ENCODE measurements around the gene MIPEP.

MIPEP gene

DNA sequence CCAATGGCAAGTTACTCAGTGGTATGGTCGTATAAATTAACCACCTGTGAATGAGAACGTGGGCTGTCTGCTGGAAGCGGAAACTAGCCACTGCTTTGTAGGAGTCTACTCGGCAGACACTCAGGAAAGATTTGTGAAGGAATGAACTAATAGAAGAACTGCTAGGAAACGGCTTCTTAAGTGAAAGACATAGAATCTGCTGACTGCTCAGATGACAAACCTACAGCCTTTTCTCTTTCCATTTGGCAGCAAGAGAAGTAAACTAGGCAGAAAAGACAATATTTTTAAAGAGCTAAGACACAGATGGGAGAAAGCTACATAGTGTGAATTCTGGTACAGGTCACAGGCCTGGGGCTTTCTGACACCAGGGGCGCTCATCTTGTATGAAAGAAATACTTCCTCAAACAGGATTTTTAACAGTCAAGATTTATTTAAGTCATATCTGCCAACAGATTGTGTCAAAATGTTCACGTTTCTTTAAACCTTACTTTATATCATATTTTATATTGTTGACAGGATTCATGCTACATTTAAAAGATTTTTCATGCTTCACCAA, 78.4 kb downstream of the MIPEP start:
- no peak for DNase-seq (ENCODE audit: low read depth, low spot score)

GRCh38 chr13:23808803-23809202, 80.4 kb downstream of the MIPEP start:
- DNase-seq (ENCODE audit: low read depth, low spot score), result no peak

DNA sequence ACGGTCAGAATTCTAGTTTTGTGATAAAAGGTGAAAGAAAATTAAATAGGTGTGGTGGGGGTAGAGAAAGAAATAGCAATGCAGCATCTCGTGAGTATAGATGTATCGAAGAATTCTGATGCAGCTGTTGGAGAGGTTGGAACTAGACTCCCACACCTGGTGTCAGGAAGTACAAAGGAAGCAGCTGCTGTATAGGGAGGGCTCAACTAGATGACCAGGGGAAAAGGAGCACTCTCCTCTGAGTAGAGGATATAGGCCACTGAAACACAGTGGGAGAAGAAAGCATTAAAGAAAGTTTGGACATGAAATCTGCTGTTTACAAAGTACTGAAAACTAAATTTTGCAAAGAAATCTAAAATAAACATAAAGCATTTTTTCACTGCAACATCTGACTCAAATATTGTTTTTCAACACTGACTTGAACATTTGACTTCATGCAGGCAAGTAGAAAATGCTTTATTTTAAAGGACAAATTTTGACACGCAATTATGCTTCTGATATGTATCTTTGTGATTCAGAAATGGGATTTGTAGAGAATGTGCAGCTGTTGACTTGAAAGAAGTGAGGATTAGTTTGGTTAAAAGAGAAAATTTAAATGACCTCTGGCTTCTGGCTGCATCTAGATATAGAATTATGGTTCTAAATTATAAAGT, 82.2 kb downstream of the MIPEP start:
- no peak for DNase-seq (ENCODE audit: low read depth, low spot score)

DNA sequence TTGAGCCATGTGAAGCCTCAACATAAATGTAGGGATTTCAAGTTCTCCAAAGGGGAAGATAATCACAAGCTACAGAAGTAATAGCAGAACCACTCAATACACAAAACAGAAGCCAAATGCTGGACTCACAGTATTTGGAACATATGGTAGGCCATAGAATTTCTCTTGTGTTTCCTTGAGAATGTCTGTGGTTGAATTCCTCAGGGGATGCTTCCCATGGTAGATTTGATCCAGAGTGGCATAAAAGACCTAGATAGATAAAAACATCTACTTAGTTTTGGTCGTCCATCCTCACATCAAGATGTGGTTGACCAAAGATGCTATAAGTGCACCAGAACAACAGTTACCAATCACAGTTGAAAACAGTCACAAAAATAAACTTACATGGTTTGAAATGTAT, 83.4 kb downstream of the MIPEP start:
- no peak for DNase-seq (ENCODE audit: low read depth, low spot score)

DNA sequence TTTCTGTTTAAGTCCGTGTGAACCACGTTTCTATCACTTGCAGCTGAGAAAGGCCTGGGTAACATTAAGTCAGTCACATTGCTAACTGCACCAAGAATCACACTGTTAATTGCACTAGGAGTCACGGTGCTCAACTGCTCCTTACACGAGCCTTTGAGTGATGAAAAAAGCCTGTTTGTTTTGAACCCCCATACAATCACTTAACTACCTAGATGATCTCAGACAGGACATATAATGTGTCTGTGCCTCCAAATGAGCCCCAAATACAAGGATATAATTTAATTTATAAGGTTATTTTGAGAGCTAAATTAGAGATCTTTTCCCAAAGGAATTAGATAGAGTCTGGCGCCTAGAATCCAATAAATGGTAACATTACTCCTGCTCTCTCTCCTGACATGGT, 84.1 kb downstream of the MIPEP start:
- DNase-seq (ENCODE audit: low read depth, low spot score), result no peak

- no peak for DNase-seq (ENCODE audit: low read depth, low spot score)
Observed at GRCh38 chr13:23804166-23804565, 85.0 kb downstream of the MIPEP start.

GRCh38 chr13:23801141-23801540, 88.1 kb downstream of the MIPEP start:
- no peak for DNase-seq (ENCODE audit: low read depth, low spot score)

DNA sequence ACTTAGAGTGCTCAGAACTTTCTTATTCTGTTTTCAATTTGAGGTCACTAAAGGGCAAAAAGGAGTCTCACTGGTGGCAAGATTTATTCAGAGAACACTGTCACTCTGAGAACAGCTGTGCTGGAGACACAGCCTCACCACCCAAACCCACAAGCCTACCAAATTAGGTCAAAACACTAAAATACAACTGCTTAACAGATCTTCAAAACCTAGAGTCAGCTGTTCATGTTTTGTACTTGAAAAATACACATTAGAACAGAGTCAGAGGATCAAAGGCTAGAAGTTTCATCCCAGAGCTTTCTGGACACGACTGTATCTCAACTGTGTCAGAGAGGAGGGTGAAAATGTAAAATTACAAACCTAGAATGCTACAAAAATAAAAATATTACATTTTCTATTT, 89.3 kb downstream of the MIPEP start:
- no peak for DNase-seq (ENCODE audit: low read depth, low spot score)

DNA sequence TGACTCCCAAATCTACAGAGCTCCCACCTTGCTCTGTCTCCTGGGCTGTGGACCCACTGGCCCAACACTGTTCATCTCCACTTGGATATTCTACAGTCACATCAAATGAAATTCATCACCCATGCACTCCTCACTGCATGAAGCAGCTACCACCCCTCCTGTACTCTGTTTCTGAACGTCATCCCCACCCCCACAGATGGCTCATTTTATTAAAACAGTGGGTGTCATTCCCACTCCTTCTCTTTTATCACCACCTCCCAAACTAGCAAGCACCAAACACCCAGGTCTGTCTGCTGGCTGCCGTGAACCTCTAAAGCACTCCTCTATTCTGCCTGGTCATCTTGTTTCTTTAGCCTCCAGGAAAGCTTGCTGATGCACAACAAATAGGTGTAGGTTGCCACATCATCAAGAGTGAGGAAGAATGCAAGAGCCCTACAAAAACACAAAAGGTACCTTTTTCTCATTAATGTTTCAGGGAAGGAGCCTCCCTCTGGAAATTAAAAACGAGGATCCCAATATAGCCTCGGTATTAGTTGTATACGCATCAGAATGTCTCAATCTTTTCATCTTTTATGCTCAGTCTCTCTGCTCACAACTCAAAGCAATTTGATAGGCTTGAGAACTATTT, 91.8 kb downstream of the MIPEP start:
- no peak for DNase-seq (ENCODE audit: low read depth, low spot score)

- no peak for DNase-seq (ENCODE audit: low read depth, low spot score)
Observed at GRCh38 chr13:23796551-23796950, 92.6 kb downstream of the MIPEP start.

GRCh38 chr13:23794267-23795161, 94.7 kb downstream of the MIPEP start:
- DNase-seq (ENCODE audit: low read depth, low spot score), result no peak

- no peak for DNase-seq (ENCODE audit: low read depth, low spot score)
Observed at GRCh38 chr13:23793711-23794110, 95.5 kb downstream of the MIPEP start.

DNA sequence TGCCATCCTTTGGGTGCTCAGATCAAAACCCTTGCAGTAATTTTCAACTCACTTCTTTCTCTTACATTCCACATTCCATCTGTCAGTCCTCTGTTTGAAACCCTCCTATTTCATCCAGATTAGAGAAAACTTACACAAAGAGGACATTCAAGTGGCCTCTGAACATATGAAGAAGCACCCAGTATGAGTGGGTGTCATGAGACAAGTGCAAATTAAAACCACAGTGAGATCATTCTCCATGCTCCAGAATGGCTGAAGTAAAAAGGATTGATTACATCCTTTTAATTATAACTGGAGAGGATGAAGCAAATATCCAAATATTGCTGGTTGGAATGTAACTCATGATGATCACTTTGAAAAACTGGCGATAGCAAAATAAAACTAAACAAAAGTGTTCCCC, 96.5 kb downstream of the MIPEP start:
- DNase-seq (ENCODE audit: low read depth, low spot score), result no peak

- no peak for DNase-seq (ENCODE audit: low read depth, low spot score)
Observed at GRCh38 chr13:23790577-23791170, 98.5 kb downstream of the MIPEP start.

GRCh38 chr13:23789576-23790346, 99.4 kb downstream of the MIPEP start:
- no peak for DNase-seq (ENCODE audit: low read depth, low spot score)

DNA sequence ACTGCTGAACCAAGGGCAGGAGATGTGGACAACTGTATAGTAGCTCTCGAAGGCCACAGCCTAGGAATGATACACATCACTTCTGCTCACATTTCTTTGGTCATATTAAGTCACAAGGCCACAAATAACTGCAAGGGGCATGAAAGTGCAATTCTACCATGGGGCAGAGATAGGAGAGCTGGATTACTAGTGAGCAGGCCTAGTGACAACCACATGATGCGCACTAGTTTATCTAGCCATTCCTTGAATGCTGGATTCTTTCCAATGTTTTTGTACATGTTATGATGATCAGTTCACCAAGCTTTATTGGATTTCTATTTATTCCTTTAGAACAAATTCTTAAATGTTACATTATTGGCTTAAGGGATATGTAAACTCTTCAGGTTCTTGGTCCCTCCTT, 100.7 kb downstream of the MIPEP start:
- DNase-seq (ENCODE audit: low read depth, low spot score), result no peak

- no peak for DNase-seq (ENCODE audit: low read depth, low spot score)
Observed at GRCh38 chr13:23787464-23787863, 101.7 kb downstream of the MIPEP start.

- no peak for DNase-seq (ENCODE audit: low read depth, low spot score)
Observed at GRCh38 chr13:23786607-23787006, 102.6 kb downstream of the MIPEP start.

- no peak for DNase-seq (ENCODE audit: low read depth, low spot score)
Observed at GRCh38 chr13:23778879-23779278, 110.3 kb downstream of the MIPEP start.

GRCh38 chr13:23778002-23778652, 111.1 kb downstream of the MIPEP start:
- DNase-seq (ENCODE audit: low read depth, low spot score), result no peak

- DNase-seq (ENCODE audit: low read depth, low spot score), result no peak
Observed at GRCh38 chr13:23777575-23777870, 111.7 kb downstream of the MIPEP start.

All from ELF-1 (cell line).